ENCODE data around the gene GABRR3.

DNA sequence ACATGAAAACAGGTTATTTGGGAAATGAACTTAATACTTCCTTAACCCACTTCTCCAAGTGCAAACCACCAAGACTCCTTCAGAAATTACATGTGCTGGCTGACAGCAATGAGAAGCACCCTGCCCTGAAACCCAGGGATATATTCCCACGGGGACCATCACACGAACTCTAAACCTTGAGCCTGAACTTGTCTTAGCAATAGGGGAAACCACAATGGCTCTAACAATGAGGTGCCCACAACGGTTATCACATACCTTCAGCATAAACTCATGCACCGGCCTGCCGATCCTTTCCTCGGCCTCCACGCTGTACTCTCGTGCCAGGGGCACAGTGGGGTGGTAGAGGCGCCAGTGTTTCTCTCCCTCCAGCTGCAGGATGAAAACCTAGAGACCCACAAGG is 76.3 kb downstream of the GABRR3 start:
- TF ChIP-seq CTCF (IDR thresholded peaks at IDR 0.05 in 8 of 11, conservative IDR thresholded peaks at IDR 0.05 in 3 of 11) (no peak), POLR2AphosphoS5 (IDR thresholded peaks at IDR 0.05) (no peak), POLR2A (IDR thresholded peaks at IDR 0.05) (no peak)

Data from spleen (tissue), 7 donors.